ENCODE measurements around the gene TOP2B. TPM values are rescaled to one million over a fixed set of nuclear protein-coding genes. Genes with fewer than 3 reads are reported as not detected.

Gene TOP2B
- total RNA-seq, 1 donor from 2014 or later = 170 TPM

GRCh38 chr3:25603703-25604102 is 61.0 kb downstream of the TOP2B start:
- Mint-ChIP-seq H3K9me3 (no peaks in the 10 kb centered on the region), H3K4me1 (no peaks in the 10 kb centered on the region), H3K36me3 (ENCODE audit: low read depth) (peaks cover 38% of the 10 kb centered on the region), H3K27ac (ENCODE audit: unreplicated experiment) (no peak overlapping the region), H3K27me3 (ENCODE audit: low read depth) (no peaks in the 10 kb centered on the region), H3K4me3 (no peak overlapping the region)
- DNase-seq (ENCODE audit: low read depth, low spot score) = no peak
- no peak for TF ChIP-seq CTCF (conservative IDR thresholded peaks at IDR 0.05)

GRCh38 chr3:25597535-25598101 is 67.1 kb downstream of the TOP2B start:
- Mint-ChIP-seq H3K27me3 (ENCODE audit: low read depth) (no peaks in the 10 kb centered on the region), H3K9me3 (no peaks in the 10 kb centered on the region), H3K4me1 (peaks cover 33% of the 10 kb centered on the region), H3K27ac (ENCODE audit: unreplicated experiment) (no peak overlapping the region), H3K4me3 (no peak overlapping the region), H3K36me3 (ENCODE audit: low read depth) (peaks cover 14% of the 10 kb centered on the region)
- no peak for TF ChIP-seq CTCF (conservative IDR thresholded peaks at IDR 0.05)
- DNase-seq (ENCODE audit: low read depth, low spot score) = no peak

GRCh38 chr3:25594007-25594502 is 70.7 kb downstream of the TOP2B start:
- Mint-ChIP-seq H3K9me3 (peaks cover 3% of the 10 kb centered on the region), H3K4me1 (peaks cover 51% of the 10 kb centered on the region), H3K4me3 (peak overlapping the region; percentile 1), H3K36me3 (ENCODE audit: low read depth) (peaks cover 7% of the 10 kb centered on the region), H3K27me3 (ENCODE audit: low read depth) (no peaks in the 10 kb centered on the region), H3K27ac (ENCODE audit: unreplicated experiment) (no peak overlapping the region)
- no peak for DNase-seq (ENCODE audit: low read depth, low spot score)
- TF ChIP-seq CTCF (conservative IDR thresholded peaks at IDR 0.05) = peak; percentile 93

- H3K4me1 Mint-ChIP-seq = peaks cover 51% of the 10 kb centered on the region
- H3K27ac Mint-ChIP-seq (ENCODE audit: unreplicated experiment) = no peak overlapping the region
- TF ChIP-seq CTCF (conservative IDR thresholded peaks at IDR 0.05) = no peak
- H3K4me3 Mint-ChIP-seq = no peak overlapping the region
- H3K9me3 Mint-ChIP-seq = peaks cover 5% of the 10 kb centered on the region
- DNase-seq (ENCODE audit: low read depth, low spot score) = no peak
- peaks cover 5% of the 10 kb centered on the region for H3K36me3 Mint-ChIP-seq (ENCODE audit: low read depth)
- no peaks in the 10 kb centered on the region for H3K27me3 Mint-ChIP-seq (ENCODE audit: low read depth)
Observed at GRCh38 chr3:25593001-25593400, 71.7 kb downstream of the TOP2B start.

GRCh38 chr3:25592510-25592968 is 72.2 kb downstream of the TOP2B start:
- Mint-ChIP-seq H3K9me3 (peaks cover 8% of the 10 kb centered on the region), H3K4me1 (peaks cover 51% of the 10 kb centered on the region), H3K27me3 (ENCODE audit: low read depth) (no peaks in the 10 kb centered on the region), H3K36me3 (ENCODE audit: low read depth) (peaks cover 9% of the 10 kb centered on the region), H3K4me3 (no peak overlapping the region), H3K27ac (ENCODE audit: unreplicated experiment) (peak overlapping the region; percentile 89)
- no peak for DNase-seq (ENCODE audit: low read depth, low spot score)
- no peak for TF ChIP-seq CTCF (conservative IDR thresholded peaks at IDR 0.05)

All from neural crest cell (in vitro differentiated cells).